ENCODE results near the gene GEMIN2. TPM values are rescaled to one million over a fixed set of nuclear protein-coding genes. Genes with fewer than 3 reads are reported as not detected.
"Not testable (repeated sequence)": the region's sequence is repeated elsewhere in the genome, so short reads cannot be mapped to it uniquely, and the experiment has no call there.

The GEMIN2 gene
- total RNA-seq, 4 donors from 2014 or later: 14.8 to 25.7 (median 23.6) TPM

DNA sequence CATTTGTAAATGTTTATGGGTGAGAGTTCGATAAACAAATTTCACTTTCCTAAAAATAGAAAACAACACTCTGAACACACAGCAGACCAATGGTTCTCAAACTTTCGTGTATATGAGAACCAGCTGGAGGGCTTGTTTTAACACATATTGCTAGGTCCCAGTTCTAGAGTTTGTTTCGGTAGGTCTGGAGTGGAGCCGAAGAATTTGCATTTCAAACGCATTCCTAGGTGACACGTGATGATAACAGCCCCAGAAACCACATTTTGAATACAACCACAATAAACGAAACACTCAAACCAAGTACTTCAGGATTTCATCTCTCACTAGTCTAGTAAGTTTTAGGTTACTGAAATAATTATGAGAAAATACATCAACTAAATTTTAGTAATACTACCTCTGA, 28.2 kb upstream of the GEMIN2 start:
- H3K4me3 ChIP-seq (ENCODE audit: low read depth, poor library complexity, severe bottlenecking): no peak overlapping the region
- whole genome bisulfite sequencing, 2 donors: 71 to 84% methylated on average over 7 of the region's 7 CpGs
- no peak for DNase-seq (ENCODE audit: low spot score in 2 of 2)
- TF ChIP-seq POLR2A (IDR thresholded peaks at IDR 0.05): no peak
- TF ChIP-seq, protein P1, sequence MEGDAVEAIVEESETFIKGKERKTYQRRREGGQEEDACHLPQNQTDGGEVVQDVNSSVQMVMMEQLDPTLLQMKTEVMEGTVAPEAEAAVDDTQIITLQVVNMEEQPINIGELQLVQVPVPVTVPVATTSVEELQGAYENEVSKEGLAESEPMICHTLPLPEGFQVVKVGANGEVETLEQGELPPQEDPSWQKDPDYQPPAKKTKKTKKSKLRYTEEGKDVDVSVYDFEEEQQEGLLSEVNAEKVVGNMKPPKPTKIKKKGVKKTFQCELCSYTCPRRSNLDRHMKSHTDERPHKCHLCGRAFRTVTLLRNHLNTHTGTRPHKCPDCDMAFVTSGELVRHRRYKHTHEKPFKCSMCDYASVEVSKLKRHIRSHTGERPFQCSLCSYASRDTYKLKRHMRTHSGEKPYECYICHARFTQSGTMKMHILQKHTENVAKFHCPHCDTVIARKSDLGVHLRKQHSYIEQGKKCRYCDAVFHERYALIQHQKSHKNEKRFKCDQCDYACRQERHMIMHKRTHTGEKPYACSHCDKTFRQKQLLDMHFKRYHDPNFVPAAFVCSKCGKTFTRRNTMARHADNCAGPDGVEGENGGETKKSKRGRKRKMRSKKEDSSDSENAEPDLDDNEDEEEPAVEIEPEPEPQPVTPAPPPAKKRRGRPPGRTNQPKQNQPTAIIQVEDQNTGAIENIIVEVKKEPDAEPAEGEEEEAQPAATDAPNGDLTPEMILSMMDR (IDR thresholded peaks at IDR 0.05): no peak
- intact Hi-C loops (cut with DNase I; ENCODE audit: low total_unique reads): no loop called here

DNA sequence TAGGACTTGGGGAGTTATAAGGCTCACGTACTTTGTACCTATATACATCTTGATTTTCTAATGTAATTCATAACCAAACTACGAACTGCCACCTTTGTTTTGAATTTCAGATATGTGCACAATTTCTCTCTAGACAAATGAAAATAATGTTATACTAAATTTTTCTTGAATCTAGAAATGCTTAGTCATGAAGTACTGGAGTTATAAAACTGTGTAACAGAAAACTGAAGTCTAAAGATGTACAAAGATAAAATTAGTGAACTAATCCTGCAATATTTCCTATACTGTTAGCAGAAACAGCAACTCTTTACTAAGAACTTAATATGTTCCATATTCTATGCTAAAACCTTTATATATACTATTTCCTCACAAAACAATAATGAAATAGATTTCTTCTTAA, 26.6 kb upstream of the GEMIN2 start:
- 97% methylated on average over 2 of the region's 2 CpGs for WGBS, 2 donors
- H3K4me3 ChIP-seq (ENCODE audit: low read depth, poor library complexity, severe bottlenecking): no peak overlapping the region
- no peak for DNase-seq (ENCODE audit: low spot score in 2 of 2)
- intact Hi-C loops (cut with DNase I; ENCODE audit: low total_unique reads): no loop called here
- TF ChIP-seq, protein P1 (IDR thresholded peaks at IDR 0.05): no peak
- no peak for TF ChIP-seq POLR2A (IDR thresholded peaks at IDR 0.05)

DNA sequence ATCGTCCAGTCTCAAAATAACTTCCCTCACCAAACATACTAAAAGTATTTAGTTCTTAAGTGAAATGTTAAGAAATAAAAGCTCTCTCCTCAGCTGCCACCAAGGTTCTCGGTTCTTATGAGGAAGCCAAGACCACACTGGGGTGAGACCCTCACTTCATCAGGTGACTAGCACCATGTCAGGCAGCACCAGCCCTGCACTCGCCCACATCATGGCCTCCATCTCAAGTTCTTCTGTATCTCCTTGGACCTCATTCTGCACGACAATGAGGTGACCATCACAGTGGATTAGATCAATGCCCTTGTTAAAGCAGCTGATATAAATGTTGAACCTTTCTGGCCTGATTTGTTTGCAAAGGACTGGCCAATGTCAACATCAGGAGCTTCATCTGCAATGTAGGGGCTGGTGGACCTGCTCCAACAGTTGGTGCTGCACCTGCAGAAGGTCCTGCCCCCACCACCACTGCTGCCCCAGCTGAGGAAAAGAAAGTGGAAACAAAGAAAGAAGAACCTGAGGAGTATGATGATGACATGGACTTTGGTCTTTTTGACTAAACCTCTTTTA, 23.5 kb upstream of the GEMIN2 start:
- DNase-seq (ENCODE audit: low spot score in 2 of 2): no peak
- H3K4me3 ChIP-seq (ENCODE audit: low read depth, poor library complexity, severe bottlenecking): no peak overlapping the region
- WGBS, 2 donors: 90 to 93% methylated on average over 4 of the region's 4 CpGs
- TF ChIP-seq, protein P1 (IDR thresholded peaks at IDR 0.05): no peak
- no peak for TF ChIP-seq POLR2A (IDR thresholded peaks at IDR 0.05)
- intact Hi-C loops (cut with DNase I; ENCODE audit: low total_unique reads): no loop called here

DNA sequence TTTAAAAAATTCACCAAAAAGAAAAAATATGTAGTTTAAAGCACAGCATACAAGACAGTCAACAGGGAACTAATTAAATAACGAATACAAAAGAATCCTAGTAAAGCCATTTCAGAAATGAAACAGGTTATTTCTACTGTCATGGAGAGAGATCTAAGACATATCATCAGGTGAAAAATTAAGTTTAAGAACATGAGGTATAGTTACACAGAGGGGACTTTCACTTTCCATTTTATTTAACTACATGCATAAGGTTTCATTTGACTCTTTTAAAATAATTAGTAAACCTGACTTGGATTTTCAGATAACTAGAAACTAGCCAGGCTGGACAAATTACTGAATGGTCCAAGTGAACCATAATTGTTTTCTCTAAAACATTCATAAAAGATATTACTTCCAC, 22.4 kb upstream of the GEMIN2 start:
- H3K4me3 ChIP-seq (ENCODE audit: low read depth, poor library complexity, severe bottlenecking): no peak overlapping the region
- WGBS, 2 donors: 63 to 90% methylated on average over 1 of the region's 1 CpG
- no peak for DNase-seq (ENCODE audit: low spot score in 2 of 2)
- intact Hi-C loops (cut with DNase I; ENCODE audit: low total_unique reads): no loop called here
- no peak for TF ChIP-seq POLR2A (IDR thresholded peaks at IDR 0.05)
- TF ChIP-seq, protein P1 (IDR thresholded peaks at IDR 0.05): no peak

DNA sequence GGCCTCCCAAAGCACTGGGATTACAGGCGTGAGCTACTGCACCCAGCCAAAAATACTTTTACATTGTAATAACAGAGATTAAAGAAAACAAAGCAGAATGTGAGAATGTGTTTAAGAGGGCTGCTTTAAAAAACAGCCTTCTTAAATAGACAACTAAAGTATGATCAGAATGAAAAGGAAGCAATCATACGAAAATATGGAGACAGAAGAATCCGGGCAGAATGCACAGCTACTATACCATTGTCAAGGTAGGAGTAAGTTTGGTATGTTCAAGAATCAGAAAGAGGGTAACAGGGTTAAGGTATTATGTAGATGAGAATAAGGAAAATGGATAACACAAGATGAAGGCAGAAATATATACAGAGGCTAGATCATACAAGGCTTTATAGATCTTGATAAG, 19.6 kb upstream of the GEMIN2 start:
- WGBS, 2 donors: 87 to 96% methylated on average over 3 of the region's 3 CpGs
- TF ChIP-seq, protein P1 (IDR thresholded peaks at IDR 0.05): no peak
- TF ChIP-seq POLR2A (IDR thresholded peaks at IDR 0.05): no peak
- DNase-seq (ENCODE audit: low spot score in 2 of 2): no peak
- H3K4me3 ChIP-seq (ENCODE audit: low read depth, poor library complexity, severe bottlenecking): no peak overlapping the region
- intact Hi-C loops (cut with DNase I; ENCODE audit: low total_unique reads): no loop called here

DNA sequence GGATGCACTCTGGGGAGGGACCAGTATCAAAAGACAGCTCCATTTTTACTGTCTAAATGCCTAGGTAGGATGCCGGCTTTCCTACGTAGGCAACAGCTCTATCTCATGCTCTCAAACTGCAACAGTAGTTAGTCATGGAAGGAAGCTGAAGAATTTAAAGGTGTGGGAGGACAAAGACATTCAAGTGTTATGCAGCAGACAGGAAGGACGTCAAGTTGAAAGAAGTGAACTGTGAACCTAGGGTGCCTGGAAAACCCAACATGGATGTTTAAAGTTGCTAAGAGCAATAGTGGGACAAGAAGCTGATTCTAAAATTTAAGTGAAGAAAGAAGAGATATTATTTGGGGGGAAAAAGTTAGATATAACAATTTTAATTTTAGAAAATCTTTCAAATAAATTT, 17.0 kb upstream of the GEMIN2 start:
- TF ChIP-seq, protein P1 (IDR thresholded peaks at IDR 0.05): no peak
- TF ChIP-seq POLR2A (IDR thresholded peaks at IDR 0.05): no peak
- 42% methylated on average over 3 of the region's 3 CpGs for WGBS, 2 donors
- intact Hi-C loops (cut with DNase I; ENCODE audit: low total_unique reads): no loop called here
- DNase-seq (ENCODE audit: low spot score in 2 of 2): no peak
- H3K4me3 ChIP-seq (ENCODE audit: low read depth, poor library complexity, severe bottlenecking): no peak overlapping the region

DNA sequence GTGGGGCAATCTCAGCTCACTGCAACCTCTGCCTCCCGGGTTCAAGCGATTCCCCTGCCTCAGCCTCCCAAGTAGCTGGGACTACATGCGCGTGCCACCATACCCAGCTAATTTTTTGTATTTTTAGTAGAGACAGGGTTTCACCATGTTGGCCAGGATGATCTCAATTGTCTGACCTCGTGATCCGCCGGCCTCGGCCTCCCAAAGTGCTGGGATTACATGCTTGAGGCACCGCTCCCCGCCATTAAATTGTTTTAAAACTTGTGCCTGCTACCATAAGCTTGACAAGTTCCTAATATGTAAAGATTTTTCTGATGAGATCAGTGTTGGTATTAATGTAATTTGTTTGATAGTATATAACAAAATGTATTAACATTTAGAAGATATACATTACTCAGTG, 14.9 kb upstream of the GEMIN2 start:
- H3K4me3 ChIP-seq (ENCODE audit: low read depth, poor library complexity, severe bottlenecking); intact Hi-C loops (cut with DNase I; ENCODE audit: low total_unique reads); DNase-seq (ENCODE audit: low spot score in 2 of 2): not testable (repeated sequence)
- WGBS, 2 donors: 90 to 94% methylated on average over 10 of the region's 10 CpGs

Data from lower leg skin (tissue), 4 donors.